ENCODE data around the gene BMAL1.

BMAL1 gene

GRCh38 chr11:13291361-13291760 lies 13.8 kb downstream of the BMAL1 start:
- H3K27me3 ChIP-seq (ENCODE audit: control insufficient read depth in 1 of 2, insufficient read depth in 2 of 2, low read length in 2 of 2): no peaks in the 10 kb centered on the region
- no peak overlapping the region for H3K9ac ChIP-seq (ENCODE audit: low read length in 2 of 2)
- H3K4me1 ChIP-seq (ENCODE audit: control insufficient read depth, insufficient read depth, low read length): peaks cover 6% of the 10 kb centered on the region
- H3K36me3 ChIP-seq (ENCODE audit: control insufficient read depth in 2 of 2, insufficient read depth in 2 of 2, low read length in 2 of 2): no peaks in the 10 kb centered on the region
- no peak overlapping the region for H3K4me3 ChIP-seq (ENCODE audit: low read length in 2 of 2)
- H3K27ac ChIP-seq (ENCODE audit: low read length): no peak overlapping the region
- H3K9me3 ChIP-seq (ENCODE audit: control insufficient read depth in 2 of 2, low read length in 2 of 2): no peaks in the 10 kb centered on the region

DNA sequence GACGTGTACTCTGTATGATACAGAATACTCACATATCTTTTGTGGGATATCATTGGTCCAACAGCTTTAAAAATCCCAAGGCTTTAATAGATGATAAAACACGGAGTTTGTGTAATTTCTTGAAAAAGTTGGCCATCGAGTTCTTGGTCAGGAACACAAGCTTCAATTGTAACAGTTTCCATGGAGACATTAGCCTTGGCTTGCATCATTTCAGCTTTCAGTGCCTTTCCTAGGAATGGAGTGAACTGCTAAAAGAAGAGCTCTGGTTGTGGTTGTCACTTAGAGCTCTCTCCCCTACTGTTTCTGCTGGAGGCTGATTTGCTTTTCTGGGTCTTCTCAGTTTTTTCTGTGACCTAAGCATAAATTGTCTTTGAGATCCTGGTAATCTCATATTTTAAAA lies 14.2 kb downstream of the BMAL1 start:
- H3K9me3 ChIP-seq (ENCODE audit: control insufficient read depth in 2 of 2, low read length in 2 of 2): no peaks in the 10 kb centered on the region
- H3K9ac ChIP-seq (ENCODE audit: low read length in 2 of 2): no peak overlapping the region
- H3K27ac ChIP-seq (ENCODE audit: low read length): no peak overlapping the region
- no peaks in the 10 kb centered on the region for H3K27me3 ChIP-seq (ENCODE audit: control insufficient read depth in 1 of 2, insufficient read depth in 2 of 2, low read length in 2 of 2)
- H3K4me3 ChIP-seq (ENCODE audit: low read length in 2 of 2): no peak overlapping the region
- peaks cover 6% of the 10 kb centered on the region for H3K4me1 ChIP-seq (ENCODE audit: control insufficient read depth, insufficient read depth, low read length)
- no peaks in the 10 kb centered on the region for H3K36me3 ChIP-seq (ENCODE audit: control insufficient read depth in 2 of 2, insufficient read depth in 2 of 2, low read length in 2 of 2)

- H3K4me3 ChIP-seq (ENCODE audit: low read length in 2 of 2): no peak overlapping the region
- H3K9me3 ChIP-seq (ENCODE audit: control insufficient read depth in 2 of 2, low read length in 2 of 2): no peaks in the 10 kb centered on the region
- H3K9ac ChIP-seq (ENCODE audit: low read length in 2 of 2): no peak overlapping the region
- H3K27me3 ChIP-seq (ENCODE audit: control insufficient read depth in 1 of 2, insufficient read depth in 2 of 2, low read length in 2 of 2): no peaks in the 10 kb centered on the region
- H3K36me3 ChIP-seq (ENCODE audit: control insufficient read depth in 2 of 2, insufficient read depth in 2 of 2, low read length in 2 of 2): no peaks in the 10 kb centered on the region
- H3K4me1 ChIP-seq (ENCODE audit: control insufficient read depth, insufficient read depth, low read length): peaks cover 13% of the 10 kb centered on the region
- H3K27ac ChIP-seq (ENCODE audit: low read length): no peak overlapping the region
These were observed 15.4 kb downstream of the BMAL1 start for GRCh38 chr11:13292970-13293369.

DNA sequence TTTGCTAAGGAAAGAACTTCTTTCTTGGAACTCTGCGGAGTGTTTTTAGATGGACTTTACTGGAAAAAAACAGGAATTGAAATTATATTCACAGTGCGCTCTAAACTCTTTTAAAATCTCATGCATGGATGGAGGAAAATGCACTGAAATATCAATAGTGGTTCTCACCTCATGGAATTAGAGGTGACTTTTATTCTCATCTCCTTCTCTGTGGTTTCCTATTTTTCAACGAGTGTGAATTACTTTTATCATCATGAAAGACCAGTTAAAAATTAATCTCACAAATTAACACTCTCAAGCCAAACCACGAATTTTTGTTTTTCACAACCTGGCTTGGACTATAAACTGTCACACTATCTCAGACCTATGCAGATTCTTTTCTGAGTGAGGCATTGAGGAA lies 16.6 kb downstream of the BMAL1 start:
- H3K27me3 ChIP-seq (ENCODE audit: control insufficient read depth in 1 of 2, insufficient read depth in 2 of 2, low read length in 2 of 2): no peaks in the 10 kb centered on the region
- no peak overlapping the region for H3K27ac ChIP-seq (ENCODE audit: low read length)
- H3K9ac ChIP-seq (ENCODE audit: low read length in 2 of 2): no peak overlapping the region
- peaks cover 13% of the 10 kb centered on the region for H3K4me1 ChIP-seq (ENCODE audit: control insufficient read depth, insufficient read depth, low read length)
- H3K36me3 ChIP-seq (ENCODE audit: control insufficient read depth in 2 of 2, insufficient read depth in 2 of 2, low read length in 2 of 2): no peaks in the 10 kb centered on the region
- H3K4me3 ChIP-seq (ENCODE audit: low read length in 2 of 2): no peak overlapping the region
- H3K9me3 ChIP-seq (ENCODE audit: control insufficient read depth in 2 of 2, low read length in 2 of 2): no peaks in the 10 kb centered on the region

DNA sequence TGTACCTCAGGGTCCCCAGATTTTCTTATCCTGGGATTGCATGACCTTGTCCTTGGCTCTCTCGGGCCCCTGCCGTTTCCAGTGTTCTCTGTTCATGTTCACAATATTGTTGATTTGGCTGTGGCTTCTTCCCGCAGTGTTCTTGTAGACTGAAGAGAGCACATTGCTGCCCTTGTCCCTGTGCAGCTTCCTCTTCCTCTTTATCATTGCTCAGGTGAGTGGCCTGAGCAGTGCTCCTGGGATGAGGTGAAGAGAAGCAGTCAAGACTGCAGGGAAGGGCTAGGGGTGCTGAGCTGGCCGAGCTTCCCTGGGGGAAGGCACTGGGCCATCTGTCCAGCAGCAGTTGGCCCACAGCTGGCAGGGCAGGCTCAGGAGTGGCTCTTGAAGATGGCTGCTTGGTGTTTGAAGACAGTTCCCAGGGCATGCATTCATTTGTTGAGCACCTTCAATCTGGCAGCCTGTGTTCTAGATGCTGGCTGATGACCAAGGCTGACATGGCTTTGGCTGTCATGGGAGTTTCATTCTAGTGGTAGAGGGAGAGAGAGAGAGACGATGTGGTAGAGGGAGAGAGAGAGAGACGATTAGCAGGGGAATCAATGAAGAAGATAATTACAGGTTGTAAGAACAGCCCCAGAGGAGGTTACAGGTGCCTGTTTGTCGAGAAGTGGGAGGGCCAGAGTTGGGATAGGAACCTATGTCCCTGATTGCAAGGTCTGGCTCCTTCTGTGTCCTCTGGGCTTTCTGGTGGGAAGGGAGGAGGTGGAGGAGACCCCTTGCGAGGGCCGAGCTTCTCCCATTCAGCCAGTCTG lies 17.4 kb downstream of the BMAL1 start:
- Histone ChIP-seq H3K9ac (ENCODE audit: low read length in 2 of 2) (no peak overlapping the region), H3K36me3 (ENCODE audit: control insufficient read depth in 2 of 2, insufficient read depth in 2 of 2, low read length in 2 of 2) (no peaks in the 10 kb centered on the region), H3K27ac (ENCODE audit: low read length) (no peak overlapping the region), H3K4me1 (ENCODE audit: control insufficient read depth, insufficient read depth, low read length) (peaks cover 21% of the 10 kb centered on the region), H3K27me3 (ENCODE audit: control insufficient read depth in 1 of 2, insufficient read depth in 2 of 2, low read length in 2 of 2) (no peaks in the 10 kb centered on the region), H3K9me3 (ENCODE audit: control insufficient read depth in 2 of 2, low read length in 2 of 2) (no peaks in the 10 kb centered on the region), H3K4me3 (ENCODE audit: low read length in 2 of 2) (no peak overlapping the region)

DNA sequence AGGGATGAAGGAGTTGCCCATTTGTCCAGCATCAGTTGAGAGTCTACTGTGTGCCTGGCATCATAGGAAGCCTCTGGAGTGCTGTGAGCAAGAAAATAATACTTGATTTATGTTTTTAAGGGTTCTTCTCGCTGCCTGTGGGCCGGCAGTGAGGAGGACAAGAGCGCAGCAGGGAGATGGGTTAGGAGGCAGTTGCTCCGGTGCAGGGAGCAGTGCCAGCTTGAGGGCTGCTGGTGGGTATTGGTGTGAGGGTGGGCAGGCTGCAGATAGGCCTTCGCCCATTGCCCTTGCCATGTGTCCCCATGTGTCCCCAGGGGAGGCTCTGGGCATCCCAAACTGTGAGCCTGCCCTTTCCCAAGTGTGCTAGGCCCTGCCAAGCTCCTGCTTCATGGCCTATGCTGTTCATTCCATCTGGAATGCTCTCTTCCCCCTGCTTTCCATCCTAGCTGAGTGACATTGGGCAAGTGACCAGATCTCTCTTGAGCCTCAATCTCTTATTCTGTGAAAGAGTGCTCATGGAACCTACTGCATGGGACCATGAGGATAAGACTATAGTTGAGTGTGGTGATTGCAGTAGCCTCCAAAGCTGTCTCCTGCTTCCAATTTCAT lies 19.8 kb downstream of the BMAL1 start:
- Histone ChIP-seq H3K9ac (ENCODE audit: low read length in 2 of 2) (no peak overlapping the region), H3K27ac (ENCODE audit: low read length) (no peak overlapping the region), H3K4me1 (ENCODE audit: control insufficient read depth, insufficient read depth, low read length) (peaks cover 23% of the 10 kb centered on the region), H3K9me3 (ENCODE audit: control insufficient read depth in 2 of 2, low read length in 2 of 2) (no peaks in the 10 kb centered on the region), H3K4me3 (ENCODE audit: low read length in 2 of 2) (no peak overlapping the region), H3K27me3 (ENCODE audit: control insufficient read depth in 1 of 2, insufficient read depth in 2 of 2, low read length in 2 of 2) (no peaks in the 10 kb centered on the region), H3K36me3 (ENCODE audit: control insufficient read depth in 2 of 2, insufficient read depth in 2 of 2, low read length in 2 of 2) (no peaks in the 10 kb centered on the region)

- H3K4me1 ChIP-seq (ENCODE audit: control insufficient read depth, insufficient read depth, low read length): peaks cover 23% of the 10 kb centered on the region
- no peak overlapping the region for H3K27ac ChIP-seq (ENCODE audit: low read length)
- H3K9ac ChIP-seq (ENCODE audit: low read length in 2 of 2): no peak overlapping the region
These were observed 20.3 kb downstream of the BMAL1 start for GRCh38 chr11:13297917-13298356.

DNA sequence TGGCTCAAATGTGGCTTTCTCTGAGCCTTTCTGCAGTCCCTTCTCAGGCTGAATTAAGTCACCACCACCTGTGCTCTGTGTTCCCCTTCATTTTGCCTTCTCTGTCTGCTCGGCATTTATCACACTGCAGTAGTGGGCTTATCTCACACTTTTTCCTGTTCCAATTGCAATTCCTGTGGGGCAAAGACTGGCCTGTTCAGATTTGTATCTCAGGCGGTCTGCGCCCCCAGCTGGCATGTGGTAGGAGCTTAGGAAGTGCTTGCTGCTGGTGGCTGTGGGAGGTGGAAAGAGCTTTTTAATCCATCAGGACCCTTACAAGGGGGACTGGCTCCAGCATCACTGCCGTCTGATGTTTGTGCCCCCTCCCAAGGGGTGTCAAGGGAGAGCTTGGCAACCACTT lies 21.2 kb downstream of the BMAL1 start:
- Histone ChIP-seq H3K9me3 (ENCODE audit: control insufficient read depth in 2 of 2, low read length in 2 of 2) (no peaks in the 10 kb centered on the region), H3K9ac (ENCODE audit: low read length in 2 of 2) (no peak overlapping the region), H3K4me3 (ENCODE audit: low read length in 2 of 2) (no peak overlapping the region), H3K27ac (ENCODE audit: low read length) (no peak overlapping the region), H3K27me3 (ENCODE audit: control insufficient read depth in 1 of 2, insufficient read depth in 2 of 2, low read length in 2 of 2) (no peaks in the 10 kb centered on the region), H3K4me1 (ENCODE audit: control insufficient read depth, insufficient read depth, low read length) (peaks cover 23% of the 10 kb centered on the region), H3K36me3 (ENCODE audit: control insufficient read depth in 2 of 2, insufficient read depth in 2 of 2, low read length in 2 of 2) (no peaks in the 10 kb centered on the region)

More at GRCh38 chr11:13297917-13298356, 20.3 kb downstream of the BMAL1 start:
- Histone ChIP-seq H3K27me3 (ENCODE audit: control insufficient read depth in 1 of 2, insufficient read depth in 2 of 2, low read length in 2 of 2) (no peaks in the 10 kb centered on the region), H3K4me3 (ENCODE audit: low read length in 2 of 2) (no peak overlapping the region), H3K36me3 (ENCODE audit: control insufficient read depth in 2 of 2, insufficient read depth in 2 of 2, low read length in 2 of 2) (no peaks in the 10 kb centered on the region), H3K9me3 (ENCODE audit: control insufficient read depth in 2 of 2, low read length in 2 of 2) (no peaks in the 10 kb centered on the region)

- H3K4me3 ChIP-seq (ENCODE audit: low read length in 2 of 2): no peak overlapping the region
- H3K9me3 ChIP-seq (ENCODE audit: control insufficient read depth in 2 of 2, low read length in 2 of 2): no peaks in the 10 kb centered on the region
- no peaks in the 10 kb centered on the region for H3K27me3 ChIP-seq (ENCODE audit: control insufficient read depth in 1 of 2, insufficient read depth in 2 of 2, low read length in 2 of 2)
- H3K4me1 ChIP-seq (ENCODE audit: control insufficient read depth, insufficient read depth, low read length): peaks cover 32% of the 10 kb centered on the region
- no peaks in the 10 kb centered on the region for H3K36me3 ChIP-seq (ENCODE audit: control insufficient read depth in 2 of 2, insufficient read depth in 2 of 2, low read length in 2 of 2)
- H3K9ac ChIP-seq (ENCODE audit: low read length in 2 of 2): no peak overlapping the region
- no peak overlapping the region for H3K27ac ChIP-seq (ENCODE audit: low read length)
These were observed 23.9 kb downstream of the BMAL1 start for GRCh38 chr11:13301522-13301921.

GRCh38 chr11:13302420-13302958 lies 24.9 kb downstream of the BMAL1 start:
- H3K4me3 ChIP-seq (ENCODE audit: low read length in 2 of 2): no peak overlapping the region
- H3K4me1 ChIP-seq (ENCODE audit: control insufficient read depth, insufficient read depth, low read length): peaks cover 35% of the 10 kb centered on the region
- H3K36me3 ChIP-seq (ENCODE audit: control insufficient read depth in 2 of 2, insufficient read depth in 2 of 2, low read length in 2 of 2): no peaks in the 10 kb centered on the region
- no peak overlapping the region for H3K9ac ChIP-seq (ENCODE audit: low read length in 2 of 2)
- no peaks in the 10 kb centered on the region for H3K27me3 ChIP-seq (ENCODE audit: control insufficient read depth in 1 of 2, insufficient read depth in 2 of 2, low read length in 2 of 2)
- no peak overlapping the region for H3K27ac ChIP-seq (ENCODE audit: low read length)
- no peaks in the 10 kb centered on the region for H3K9me3 ChIP-seq (ENCODE audit: control insufficient read depth in 2 of 2, low read length in 2 of 2)

All from stomach smooth muscle (tissue), 2 donors.